K562 (cell line): Measurements from ENCODE around the gene DIS3L2. TPM values are rescaled to one million over a fixed set of nuclear protein-coding genes. Genes with fewer than 3 reads are reported as not detected.

Source experiments
- ATAC-seq: fragments of 200-7000 bp; cut with Tn5 transposase; 3 replicates; pipeline ENCODE4 v1.9.1; 2020; ENCODE audit warnings: moderate library complexity
- BruUV-seq: library from RNA; stranded (reverse); fragments of 400-500 nt; replicated peaks from 2 replicates; lab custom pipeline; 2021; lab: Mats Ljungman, UMichigan
- CTCF ChIA-PET: fragments of 300-600 bp; formaldehyde crosslinking; extraction: SDS; loops from one replicate; lab custom pipeline; 2021; ENCODE audit warnings: low intra/inter-chr PET ratio; lab: Yijun Ruan, JAX
- POLR2A ChIA-PET: fragments of 300-600, 350-650 bp; sonication (Branson Sonifier 250); formaldehyde crosslinking; extraction: SDS; loops from one replicate; lab custom pipeline; 2021; ENCODE audit warnings: antibody characterized with exemption, inconsistent platforms; lab: Yijun Ruan, JAX
- DNase-seq, 4 experiments: peaks; one replicate each; pipeline versions ENCODE4 v3.0.0 to v3.0.0-alpha.2; 2011 to 2018; ENCODE audit warnings: low spot score in 3 of 4, mixed read lengths in 3 of 4; ENCODE audit errors: extremely low read depth in 1 of 4
- FAIRE-seq: peaks from 2 replicates; lab custom pipeline; 2011; peaks lifted over from hg19 to GRCh38; lab: Jason Lieb, UNC
- H2AFZ ChIP-seq: 2 replicates; pipeline ENCODE4 v1.6.0; 2011; ENCODE audit warnings: low read depth, low read length, control low read depth, inconsistent platforms
- H3K27ac ChIP-seq: fragments of 200-600 bp; 3 replicates; pipeline ENCODE4 v1.8.0; 2011; ENCODE audit warnings: low read depth, mild to moderate bottlenecking, control low read depth, inconsistent platforms, low read length, moderate library complexity, mixed read lengths; ENCODE audit errors: extremely low read depth
- H3K27me3 ChIP-seq, 2 experiments: fragments of 300-600 bp in 1 of 2; 2 replicates in 1 of 2; 3 replicates in 1 of 2; pipeline versions ENCODE4 v1.6.0 to v1.8.0; 2011; ENCODE audit warnings: inconsistent platforms in 2 of 2, low read length in 2 of 2, mild to moderate bottlenecking in 1 of 2, mixed read lengths in 1 of 2, moderate library complexity in 1 of 2; ENCODE audit not compliant: control insufficient read depth in 2 of 2, insufficient read depth in 2 of 2
- H3K36me3 ChIP-seq: fragments of 300-600 bp; 3 replicates; pipeline ENCODE4 v1.8.0; 2011; ENCODE audit warnings: mild to moderate bottlenecking, low read length, inconsistent platforms; ENCODE audit not compliant: control insufficient read depth, insufficient read depth
- H3K4me1 ChIP-seq, 2 experiments: fragments of 200-600 bp in 1 of 2; replicated peaks in 1 of 2; 2 replicates in 1 of 2; 3 replicates in 1 of 2; pipeline versions ENCODE4 v1.5.1 to v1.8.0; 2011; ENCODE audit warnings: inconsistent platforms in 2 of 2, low read length in 2 of 2, mild to moderate bottlenecking in 1 of 2, mixed read lengths in 1 of 2, moderate library complexity in 1 of 2; ENCODE audit not compliant: control insufficient read depth in 2 of 2, insufficient read depth in 2 of 2
- H3K4me2 ChIP-seq: 2 replicates; pipeline ENCODE4 v1.6.1; 2011; ENCODE audit warnings: low read length, control low read depth, inconsistent platforms, mixed read lengths; ENCODE audit not compliant: insufficient read depth
- H3K4me3 ChIP-seq: fragments of 200-600 bp; sonication (generic), shearing (Covaris generic); 2 replicates; pipeline ENCODE4 v1.5.1; 2016; ENCODE audit warnings: control low read depth, inconsistent platforms
- H3K79me2 ChIP-seq: fragments of 200-600 bp; 3 replicates; pipeline ENCODE4 v1.8.0; 2011; ENCODE audit warnings: low read length, inconsistent platforms; ENCODE audit not compliant: control insufficient read depth, insufficient read depth
- H3K9ac ChIP-seq, 2 experiments: 2 replicates each; pipeline versions ENCODE4 v1.6.0 to v1.6.1; 2011; ENCODE audit warnings: low read depth in 2 of 2, low read length in 2 of 2, control low read depth in 1 of 2, inconsistent platforms in 1 of 2, mild to moderate bottlenecking in 1 of 2, mixed read lengths in 1 of 2; ENCODE audit not compliant: insufficient read depth in 1 of 2
- H3K9me1 ChIP-seq: one replicate; pipeline ENCODE4 v1.6.0; 2011; ENCODE audit warnings: inconsistent platforms, mild to moderate bottlenecking, low read length, moderate library complexity; ENCODE audit not compliant: control insufficient read depth, insufficient read depth
- H3K9me3 ChIP-seq: replicated peaks from 2 replicates; pipeline ENCODE4 v1.5.1; 2011; ENCODE audit warnings: low read depth, low read length, inconsistent platforms; ENCODE audit not compliant: control insufficient read depth, insufficient read depth
- H4K20me1 ChIP-seq: replicated peaks from 2 replicates; pipeline ENCODE4 v1.6.1; 2011; ENCODE audit warnings: low read length, inconsistent platforms, mixed read lengths; ENCODE audit not compliant: control insufficient read depth, insufficient read depth
- BACH1 ChIP-seq: fragments of 200-800 bp; sonication (Bioruptor generic); IDR thresholded peaks from 2 replicates; pipeline ENCODE4 v1.6.1; 2016; ENCODE audit warnings: missing genetic modification characterization, missing compliant biosample characterization
- BCOR ChIP-seq: fragments of 450-650 bp; IDR thresholded peaks from 2 replicates; pipeline ENCODE4 v1.6.1; 2016
- DIDO1 ChIP-seq: fragments of 450-650 bp; IDR thresholded peaks from 2 replicates; pipeline ENCODE4 v1.6.1; 2016; ENCODE audit warnings: low read depth, missing biosample characterization, missing genetic modification characterization
- JUND ChIP-seq, 2 experiments: IDR thresholded peaks; 2 replicates in 1 of 2; 3 replicates in 1 of 2; pipeline ENCODE4 v1.6.1; 2011; ENCODE audit warnings: borderline replicate concordance in 2 of 2, low read depth in 2 of 2, low read length in 2 of 2, improper control_type of control experiment in 1 of 2, missing biosample characterization in 1 of 2, missing genetic modification characterization in 1 of 2, missing genetic modification reagents in 1 of 2
- NRF1 ChIP-seq, 2 experiments: fragments of 450-650 bp; IDR thresholded peaks in 1 of 2; conservative IDR thresholded peaks in 1 of 2; 2 replicates each; pipeline ENCODE4 v1.6.1; 2014; ENCODE audit warnings: mild to moderate bottlenecking in 2 of 2
- PPARD ChIP-seq: fragments of 250-450 bp; sonication (Bioruptor Pico); IDR thresholded peaks from 2 replicates; pipeline ENCODE4 v1.8.0; 2022; ENCODE audit warnings: inconsistent platforms, mild to moderate bottlenecking, moderate library complexity
- RFX1 ChIP-seq: fragments of 450-650 bp; IDR thresholded peaks from 2 replicates; pipeline ENCODE4 v1.6.1; 2016; ENCODE audit warnings: mild to moderate bottlenecking, moderate library complexity
- ZNF24 ChIP-seq: fragments of 450-650 bp; IDR thresholded peaks from 2 replicates; pipeline ENCODE4 v1.6.1; 2016
- WGBS: fragments of 100-300 bp; shearing (Covaris generic); methylation state at CpG from one replicate; pipeline ENCODE4 v1.1.6; 2016; ENCODE audit warnings: low coverage, mixed read lengths; ENCODE audit not compliant: insufficient coverage; ENCODE audit errors: missing lambda C conversion rate; 5-methylcytosine and 5-hydroxymethylcytosine counted together
- in situ Hi-C: fragments of 300-500 bp; cut with MboI; formaldehyde crosslinking; loops from 4 replicates; pipeline ENCODE4 v1.15.0; 2018; ENCODE audit warnings: inconsistent platforms, mixed read lengths
- intact Hi-C: fragments of 100-400 bp; cut with micrococcal nuclease; formaldehyde crosslinking; loops from 2 replicates; pipeline ENCODE4 v1.14.2; 2022
- polyA plus RNA-seq, 8 experiments: library from polyadenylated mRNA; depleted of rRNA in 4 of 8; stranded (reverse) in 5 of 8; unstranded in 3 of 8; fragments of >200 nt; fragmentation: Nextera tagmentation in 2 of 8; fragmentation: Illumina TruSeq in 1 of 8; extraction: Ambion mirVana in 2 of 8; extraction: Trizol in 1 of 8; gene quantifications; 2 replicates each; pipeline versions ENCODE4 v1.2.1 to v1.2.3, GENCODE V29; 2011 to 2014; ENCODE audit warnings: inconsistent platforms in 1 of 8, missing spikeins in 1 of 8
- total RNA-seq, 7 experiments: library from RNA; depleted of rRNA in 6 of 7; stranded (reverse); fragments of >200 nt in 6 of 7; fragmentation: Illumina TruSeq in 2 of 7; extraction: Trizol in 2 of 7; gene quantifications; 2 replicates each; pipeline versions ENCODE4 v1.2.1 to v1.2.3, GENCODE V29; 2011 to 2021; ENCODE audit warnings: low replicate concordance in 1 of 7
- TF ChIP-seq, protein P1 (sequence below): fragments of 450-650 bp; formaldehyde crosslinking; IDR thresholded peaks from 2 replicates; pipeline ENCODE4 v1.4.0; 2020; ENCODE audit warnings: mild to moderate bottlenecking, moderate library complexity

Gene DIS3L2
- total and polyA plus RNA-seq, 9 of the 15 experiments (the other 6 are each of a cell fraction or from before 2014, with no cell fraction given) = 1.5 to 19.2 (median 11.2) TPM

DNA sequence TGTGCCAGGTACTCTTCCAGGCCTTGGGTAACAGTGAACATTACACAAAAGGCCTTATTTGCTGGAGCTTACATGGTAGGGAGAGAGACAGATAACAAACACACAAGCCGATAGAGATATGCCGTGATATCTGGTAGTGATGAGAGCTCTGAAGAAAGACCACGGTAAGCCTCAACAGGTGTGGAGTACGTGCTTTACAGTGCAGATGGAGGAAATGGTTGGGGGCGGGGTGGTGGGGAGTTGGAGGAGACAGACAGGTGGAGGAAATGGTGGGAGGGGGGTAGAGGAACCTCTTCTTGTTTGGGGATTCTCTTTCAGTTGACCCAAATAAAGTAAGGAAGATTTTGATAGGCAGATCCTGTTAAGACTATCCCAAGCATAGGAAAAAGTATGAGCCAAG lies 276.0 kb downstream of the DIS3L2 start:
- TF ChIP-seq PPARD (CRISPR knock-in tag) = no peak
- no peak for TF ChIP-seq BCOR
- no peak for TF ChIP-seq ZNF24
- no peak for TF ChIP-seq DIDO1 (tag)
- TF ChIP-seq BACH1 (tag) = no peak
- no peak for TF ChIP-seq RFX1
- no peak for TF ChIP-seq JUND (IDR thresholded peaks at IDR 0.05; ENCODE audit: borderline replicate concordance, low read depth, low read length)
- TF ChIP-seq JUND (tag; IDR thresholded peaks at IDR 0.05; ENCODE audit: borderline replicate concordance, low read depth, low read length) = no peak
- TF ChIP-seq, protein P1, sequence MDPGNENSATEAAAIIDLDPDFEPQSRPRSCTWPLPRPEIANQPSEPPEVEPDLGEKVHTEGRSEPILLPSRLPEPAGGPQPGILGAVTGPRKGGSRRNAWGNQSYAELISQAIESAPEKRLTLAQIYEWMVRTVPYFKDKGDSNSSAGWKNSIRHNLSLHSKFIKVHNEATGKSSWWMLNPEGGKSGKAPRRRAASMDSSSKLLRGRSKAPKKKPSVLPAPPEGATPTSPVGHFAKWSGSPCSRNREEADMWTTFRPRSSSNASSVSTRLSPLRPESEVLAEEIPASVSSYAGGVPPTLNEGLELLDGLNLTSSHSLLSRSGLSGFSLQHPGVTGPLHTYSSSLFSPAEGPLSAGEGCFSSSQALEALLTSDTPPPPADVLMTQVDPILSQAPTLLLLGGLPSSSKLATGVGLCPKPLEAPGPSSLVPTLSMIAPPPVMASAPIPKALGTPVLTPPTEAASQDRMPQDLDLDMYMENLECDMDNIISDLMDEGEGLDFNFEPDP (CRISPR knock-in tag) = no peak
- no peak for TF ChIP-seq NRF1 (conservative IDR thresholded peaks at IDR 0.05 in 1 of 2, IDR thresholded peaks at IDR 0.05 in 1 of 2)
- ATAC-seq = no peak
- Histone ChIP-seq H3K9me1 (no peaks in the 10 kb centered on the region), H3K9me3 (no peaks in the 10 kb centered on the region), H2AFZ (no peak overlapping the region), H3K4me1 (no peaks in the 10 kb centered on the region), H3K27me3 (no peaks in the 10 kb centered on the region), H3K9ac (no peak overlapping the region), H3K4me2 (no peak overlapping the region), H4K20me1 (no peaks in the 10 kb centered on the region; the same call in 1 of the 2 replicates), H3K79me2 (no peaks in the 10 kb centered on the region), H3K36me3 (0 out of 3 replicates have a peak, but pooled peaks cover 3% of the 10 kb centered on the region), H3K27ac (no peak overlapping the region), H3K4me3 (no peak overlapping the region)
- FAIRE-seq = no peak
- in situ Hi-C loops = no loop called here
- intact Hi-C loops = loop anchor here (5.0 kb wide), 1 partner anchor 285 kb away; the partner anchor contains the start of gene PRSS56
- CTCF ChIA-PET = no interaction called here
- no peak for DNase-seq
- no TSS peak for BruUV-seq
- POLR2A ChIA-PET = interaction anchor here (0.6 kb wide), 1 partner anchor 104 kb away, joined by 4 read pairs; no protein-coding TSS in a partner anchor
- WGBS = 53% methylated on average over 4 of the region's 5 CpGs
